Trophoblast cell (in vitro differentiated cells and primary cell): Measurements from ENCODE around the gene BLTP2.

Source experiments
- DNase-seq, 2 donors: peaks; one replicate each; pipeline ENCODE4 v3.0.0-alpha.2; 2016
- H2AFZ ChIP-seq: 2 replicates; pipeline ENCODE4 v1.6.1; 2013; ENCODE audit warnings: low read length, moderate library complexity, mild to moderate bottlenecking; ENCODE audit not compliant: insufficient read depth, poor library complexity
- H2AK5ac ChIP-seq: 2 replicates; pipeline ENCODE4 v1.6.1; 2013; ENCODE audit warnings: mild to moderate bottlenecking, low read length
- H2BK120ac ChIP-seq: 2 replicates; pipeline ENCODE4 v1.6.1; 2013; ENCODE audit warnings: low read length, mild to moderate bottlenecking, moderate library complexity; ENCODE audit not compliant: insufficient read depth, poor library complexity
- H2BK12ac ChIP-seq: 2 replicates; pipeline ENCODE4 v1.6.1; 2013; ENCODE audit warnings: mild to moderate bottlenecking, low read length, moderate library complexity
- H2BK5ac ChIP-seq: 2 replicates; pipeline ENCODE4 v1.6.1; 2013; ENCODE audit warnings: low read length, low read depth, moderate library complexity, mild to moderate bottlenecking; ENCODE audit not compliant: poor library complexity
- H3K14ac ChIP-seq: 2 replicates; pipeline ENCODE4 v1.6.1; 2013; ENCODE audit warnings: mild to moderate bottlenecking, low read length
- H3K18ac ChIP-seq: 2 replicates; pipeline ENCODE4 v1.6.1; 2013; ENCODE audit warnings: mild to moderate bottlenecking, low read length
- H3K23ac ChIP-seq: 2 replicates; pipeline ENCODE4 v1.6.1; 2013; ENCODE audit warnings: low read length
- H3K27ac ChIP-seq: 2 replicates; pipeline ENCODE4 v1.5.1; 2013; ENCODE audit warnings: low read depth, mild to moderate bottlenecking, inconsistent platforms, low read length, moderate library complexity
- H3K27me3 ChIP-seq: 2 replicates; pipeline ENCODE4 v1.6.1; 2013; ENCODE audit warnings: inconsistent platforms, mild to moderate bottlenecking, low read length, moderate library complexity; ENCODE audit not compliant: insufficient read depth
- H3K36me3 ChIP-seq, 2 experiments: 1 replicate in 1 of 2; 2 replicates in 1 of 2; pipeline ENCODE4 v1.6.1; 2013; ENCODE audit warnings: low read length in 2 of 2, mild to moderate bottlenecking in 2 of 2, moderate library complexity in 1 of 2; ENCODE audit not compliant: insufficient read depth in 2 of 2, control insufficient read depth in 1 of 2
- H3K4ac ChIP-seq: 2 replicates; pipeline ENCODE4 v1.6.1; 2013; ENCODE audit warnings: low read depth, mild to moderate bottlenecking, low read length, moderate library complexity
- H3K4me1 ChIP-seq, 2 experiments: 1 replicate in 1 of 2; 2 replicates in 1 of 2; pipeline ENCODE4 v1.6.1; 2013; ENCODE audit warnings: low read length in 2 of 2, mild to moderate bottlenecking in 2 of 2, moderate library complexity in 1 of 2; ENCODE audit not compliant: insufficient read depth in 2 of 2, control insufficient read depth in 1 of 2
- H3K4me2 ChIP-seq: 2 replicates; pipeline ENCODE4 v1.6.1; 2013; ENCODE audit warnings: inconsistent platforms, mild to moderate bottlenecking, low read length, moderate library complexity
- H3K4me3 ChIP-seq: 2 replicates; pipeline ENCODE4 v1.5.1; 2013; ENCODE audit warnings: mild to moderate bottlenecking, low read depth, low read length, inconsistent platforms
- H3K79me1 ChIP-seq: one replicate; pipeline ENCODE4 v1.6.1; 2013; ENCODE audit warnings: low read length
- H3K79me2 ChIP-seq: 2 replicates; pipeline ENCODE4 v1.6.1; 2013; ENCODE audit warnings: low read length, mild to moderate bottlenecking; ENCODE audit not compliant: control insufficient read depth, insufficient read depth, poor library complexity
- H3K9ac ChIP-seq: 2 replicates; pipeline ENCODE4 v1.6.1; 2013; ENCODE audit warnings: mild to moderate bottlenecking, low read length
- H3K9me3 ChIP-seq: 2 replicates; pipeline ENCODE4 v1.6.1; 2013; ENCODE audit warnings: low read depth, mild to moderate bottlenecking, control low read depth, inconsistent platforms, low read length; ENCODE audit not compliant: insufficient read depth
- H4K12ac ChIP-seq: 2 replicates; pipeline ENCODE4 v1.6.1; 2013; ENCODE audit warnings: low read depth, mild to moderate bottlenecking, low read length, moderate library complexity
- H4K8ac ChIP-seq: 2 replicates; pipeline ENCODE4 v1.6.1; 2013; ENCODE audit warnings: low read depth, mild to moderate bottlenecking, low read length, moderate library complexity
- H4K91ac ChIP-seq: one replicate; pipeline ENCODE4 v1.6.1; 2013; ENCODE audit warnings: low read depth, mild to moderate bottlenecking, low read length, moderate library complexity
- WGBS: extraction: QIAGEN DNeasy Blood & Tissue Kit; methylation state at CpG from one replicate; pipeline ENCODE4 v1.1.7; 2013; ENCODE audit warnings: missing lambda C conversion rate; ENCODE audit not compliant: insufficient read length, insufficient coverage; ENCODE audit errors: extremely low coverage; 5-methylcytosine and 5-hydroxymethylcytosine counted together

The BLTP2 gene

GRCh38 chr17:28665994-28666393 lies 21.0 kb upstream of the BLTP2 start:
- no peak overlapping the region for H3K18ac ChIP-seq
- H3K79me2 ChIP-seq, result peaks cover 10% of the 10 kb centered on the region
- H3K79me1 ChIP-seq, result peaks cover 9% of the 10 kb centered on the region
- H3K23ac ChIP-seq, result no peak overlapping the region
- no peak overlapping the region for H4K8ac ChIP-seq
- no peak overlapping the region for H2AFZ ChIP-seq
- H3K4me2 ChIP-seq, result no peak overlapping the region
- no peak overlapping the region for H3K4me3 ChIP-seq
- peaks cover 0 to under 1% of the 10 kb centered on the region in 2 experiments for H3K4me1 ChIP-seq
- H2BK5ac ChIP-seq, result no peak overlapping the region
- no peak overlapping the region for H2AK5ac ChIP-seq
- WGBS, result no CpG with 5 or more reads among the region's 2 CpGs
- no peaks in the 10 kb centered on the region for H3K9me3 ChIP-seq
- H2BK12ac ChIP-seq, result no peak overlapping the region
- no peaks in the 10 kb centered on the region for H3K27me3 ChIP-seq
- no peak overlapping the region for H3K4ac ChIP-seq
- no peak overlapping the region for H3K9ac ChIP-seq
- H3K27ac ChIP-seq, result no peak overlapping the region
- no peak overlapping the region for H3K14ac ChIP-seq
- H4K91ac ChIP-seq, result no peak overlapping the region
- no peak for DNase-seq
- H3K36me3 ChIP-seq, result peaks cover 7 to 13% of the 10 kb centered on the region in 2 experiments
- H4K12ac ChIP-seq, result no peak overlapping the region
- no peak overlapping the region for H2BK120ac ChIP-seq

GRCh38 chr17:28663723-28664122 lies 18.8 kb upstream of the BLTP2 start:
- no peak overlapping the region for H2BK5ac ChIP-seq
- H3K79me1 ChIP-seq, result peaks cover 9% of the 10 kb centered on the region
- H3K9me3 ChIP-seq, result peaks cover 9% of the 10 kb centered on the region
- H3K4me1 ChIP-seq, result peaks cover 0 to 2% of the 10 kb centered on the region in 2 experiments
- no peak overlapping the region for H3K9ac ChIP-seq
- no peak overlapping the region for H3K27ac ChIP-seq
- no peak overlapping the region for H3K18ac ChIP-seq
- H3K36me3 ChIP-seq, result peaks cover 15 to 24% of the 10 kb centered on the region in 2 experiments
- DNase-seq, result no peak
- H2BK12ac ChIP-seq, result no peak overlapping the region
- H2BK120ac ChIP-seq, result no peak overlapping the region
- no peaks in the 10 kb centered on the region for H3K27me3 ChIP-seq
- H4K91ac ChIP-seq, result no peak overlapping the region
- H3K14ac ChIP-seq, result no peak overlapping the region
- H2AK5ac ChIP-seq, result no peak overlapping the region
- no peak overlapping the region for H4K12ac ChIP-seq
- H4K8ac ChIP-seq, result no peak overlapping the region
- H3K23ac ChIP-seq, result no peak overlapping the region
- no peak overlapping the region for H3K4me3 ChIP-seq
- no peak overlapping the region for H3K4me2 ChIP-seq
- peaks cover 10% of the 10 kb centered on the region for H3K79me2 ChIP-seq
- no peak overlapping the region for H2AFZ ChIP-seq
- H3K4ac ChIP-seq, result peak overlapping the region; percentile 44

GRCh38 chr17:28662527-28662829 lies 17.5 kb upstream of the BLTP2 start:
- Histone ChIP-seq H3K9ac (peak overlapping the region; percentile 92), H4K91ac (peak overlapping the region; percentile 94), H2BK12ac (peak overlapping the region; percentile 16), H2AK5ac (peak overlapping the region; percentile 78), H3K79me1 (peaks cover 9% of the 10 kb centered on the region), H3K23ac (no peak overlapping the region), H4K8ac (peak overlapping the region; percentile 99), H4K12ac (peak overlapping the region; percentile 84), H3K14ac (peak overlapping the region; percentile 99), H3K4ac (peak overlapping the region; percentile 94), H2BK120ac (peak overlapping the region; percentile 89), H3K27me3 (no peaks in the 10 kb centered on the region), H3K36me3 (peaks cover 19 to 25% of the 10 kb centered on the region in 2 experiments), H3K4me1 (peaks cover 0 to 2% of the 10 kb centered on the region in 2 experiments), H3K9me3 (peaks cover 13% of the 10 kb centered on the region), H3K79me2 (peaks cover 10% of the 10 kb centered on the region), H3K18ac (peak overlapping the region; percentile 96), H3K27ac (peak overlapping the region; percentile 92), H2AFZ (peak overlapping the region; percentile 88), H3K4me2 (peak overlapping the region; percentile 87), H3K4me3 (peak overlapping the region; percentile 98), H2BK5ac (peak overlapping the region; percentile 95)
- WGBS, result no CpG with 5 or more reads among the region's 10 CpGs
- DNase-seq, result no peak

- Histone ChIP-seq H3K36me3 (peaks cover 23 to 25% of the 10 kb centered on the region in 2 experiments), H4K8ac (peak within 1 kb of the TSS; percentile 99), H2BK120ac (peak within 1 kb of the TSS; percentile 93), H2AK5ac (peak within 1 kb of the TSS; percentile 78), H3K4me2 (peak within 1 kb of the TSS; percentile 88), H3K14ac (peak within 1 kb of the TSS; percentile 99), H3K79me1 (peaks cover 9% of the 10 kb centered on the region), H3K27ac (peak within 1 kb of the TSS; percentile 92), H3K9ac (peak within 1 kb of the TSS; percentile 95), H2BK12ac (peak within 1 kb of the TSS; percentile 16), H3K4ac (peak within 1 kb of the TSS; percentile 94), H2AFZ (peak within 1 kb of the TSS; percentile 98), H3K4me3 (peak within 1 kb of the TSS; percentile 98), H2BK5ac (peak within 1 kb of the TSS; percentile 95), H3K4me1 (peaks cover 0 to 2% of the 10 kb centered on the region in 2 experiments), H3K27me3 (no peaks in the 10 kb centered on the region), H3K9me3 (peaks cover 13% of the 10 kb centered on the region), H4K91ac (peak within 1 kb of the TSS; percentile 97), H3K23ac (no peak within 1 kb of the TSS), H3K18ac (peak within 1 kb of the TSS; percentile 99), H3K79me2 (peaks cover 10% of the 10 kb centered on the region), H4K12ac (peak within 1 kb of the TSS; percentile 97)
- peak; percentile 83 to 88 for DNase-seq
- WGBS, result no CpG with 5 or more reads among the region's 66 CpGs
Measured at GRCh38 chr17:28661635-28662526, 16.9 kb upstream of the BLTP2 start, which contains the start of the genes SDF2 and SUPT6H. SDF2 (minus strand) TSS chr17:28661906; CDS start chr17:28661876, 30 bp downstream. SUPT6H (plus strand) TSS chr17:28662205; CDS start chr17:28673402, 11,197 bp downstream.
